IMR-90 (cell line): ENCODE measurements around the gene CD44. TPM values are rescaled to one million over a fixed set of nuclear protein-coding genes. Genes with fewer than 3 reads are reported as not detected.

Experiments
- ATAC-seq: fragments of 200-7000 bp; cut with Tn5 transposase; 2 replicates; pipeline ENCODE4 v1.9.1; 2020; ENCODE audit warnings: low read depth, mild to moderate bottlenecking, moderate library complexity
- BruUV-seq: library from RNA; stranded (reverse); fragments of 400-500 nt; replicated peaks from 2 replicates; lab custom pipeline; 2021; lab: Mats Ljungman, UMichigan
- CTCF ChIA-PET: fragments of 300-600 bp; formaldehyde crosslinking; extraction: SDS; loops from one replicate; lab custom pipeline; 2021; ENCODE audit warnings: antibody characterized with exemption; lab: Yijun Ruan, JAX
- POLR2A ChIA-PET: fragments of 300-600 bp; sonication (Branson Sonifier 250); formaldehyde crosslinking; loops from one replicate; lab custom pipeline; 2022; ENCODE audit warnings: antibody characterized with exemption; ENCODE audit not compliant: unreplicated experiment; lab: Charles Lee
- DNase-seq: peaks from one replicate; pipeline ENCODE4 v3.0.0; 2013
- H2AFZ ChIP-seq: replicated peaks from 2 replicates; pipeline ENCODE3; 2013; ENCODE audit warnings: low read length, mild to moderate bottlenecking; ENCODE audit not compliant: poor library complexity
- H2AK5ac ChIP-seq: 2 replicates; pipeline ENCODE4 v1.6.1; 2013; ENCODE audit warnings: low read depth, low read length, inconsistent platforms
- H2AK9ac ChIP-seq: replicated peaks from 2 replicates; pipeline ENCODE3; 2013; ENCODE audit warnings: mild to moderate bottlenecking, low read depth, low read length, moderate library complexity; ENCODE audit not compliant: poor library complexity
- H2BK120ac ChIP-seq: 2 replicates; pipeline ENCODE4 v1.6.1; 2013; ENCODE audit warnings: low read depth, low read length, inconsistent platforms
- H2BK15ac ChIP-seq: 3 replicates; pipeline ENCODE4 v1.6.1; 2013; ENCODE audit warnings: low read depth, low read length, inconsistent platforms
- H2BK20ac ChIP-seq: 2 replicates; pipeline ENCODE4 v1.6.1; 2013; ENCODE audit warnings: low read depth, mild to moderate bottlenecking, inconsistent platforms, low read length, moderate library complexity
- H2BK5ac ChIP-seq: 2 replicates; pipeline ENCODE4 v1.6.1; 2013; ENCODE audit warnings: mild to moderate bottlenecking, low read depth, low read length, inconsistent platforms; ENCODE audit not compliant: poor library complexity, severe bottlenecking
- H3K14ac ChIP-seq: replicated peaks from 2 replicates; pipeline ENCODE4 v1.6.1; 2013; ENCODE audit warnings: low read depth, low read length, inconsistent platforms
- H3K18ac ChIP-seq: 2 replicates; pipeline ENCODE4 v1.6.1; 2013; ENCODE audit warnings: low read depth, low read length, control low read depth
- H3K23ac ChIP-seq: 2 replicates; pipeline ENCODE4 v1.6.1; 2013; ENCODE audit warnings: low read depth, low read length, inconsistent platforms
- H3K27ac ChIP-seq: 2 replicates; pipeline ENCODE4 v1.5.1; 2013; ENCODE audit warnings: mild to moderate bottlenecking, control low read depth, low read length; ENCODE audit not compliant: insufficient read depth
- H3K27me3 ChIP-seq: 2 replicates; pipeline ENCODE4 v1.6.1; 2013; ENCODE audit warnings: low read length; ENCODE audit not compliant: control insufficient read depth, insufficient read depth
- H3K36me3 ChIP-seq: 2 replicates; pipeline ENCODE4 v1.6.1; 2013; ENCODE audit warnings: low read length, mixed read lengths; ENCODE audit not compliant: control insufficient read depth, insufficient read depth
- H3K4ac ChIP-seq: 2 replicates; pipeline ENCODE4 v1.6.1; 2013; ENCODE audit warnings: low read depth, low read length, inconsistent platforms
- H3K4me1 ChIP-seq: 2 replicates; pipeline ENCODE4 v1.6.1; 2013; ENCODE audit warnings: low read length, mixed read lengths; ENCODE audit not compliant: control insufficient read depth, insufficient read depth
- H3K4me2 ChIP-seq: 2 replicates; pipeline ENCODE4 v1.6.1; 2013; ENCODE audit warnings: low read depth, mild to moderate bottlenecking, control low read depth, low read length, moderate library complexity
- H3K4me3 ChIP-seq: 2 replicates; pipeline ENCODE4 v1.5.1; 2013; ENCODE audit warnings: low read depth, mild to moderate bottlenecking, control low read depth, low read length, moderate library complexity; ENCODE audit not compliant: insufficient read depth
- H3K56ac ChIP-seq: 2 replicates; pipeline ENCODE4 v1.6.1; 2013; ENCODE audit warnings: low read length, inconsistent platforms; ENCODE audit not compliant: insufficient read depth; ENCODE audit errors: extremely low read depth
- H3K79me1 ChIP-seq, 2 experiments: 2 replicates each; pipeline ENCODE4 v1.6.1; 2013; ENCODE audit warnings: low read length in 2 of 2, inconsistent platforms in 1 of 2, low read depth in 1 of 2
- H3K9ac ChIP-seq: 2 replicates; pipeline ENCODE4 v1.6.1; 2013; ENCODE audit warnings: low read depth, low read length, control low read depth
- H3K9me1 ChIP-seq: 2 replicates; pipeline ENCODE4 v1.6.1; 2013; ENCODE audit warnings: low read length, inconsistent platforms; ENCODE audit not compliant: insufficient read depth
- H3K9me3 ChIP-seq: 2 replicates; pipeline ENCODE4 v1.6.1; 2013; ENCODE audit warnings: low read length; ENCODE audit not compliant: control insufficient read depth, insufficient read depth
- H4K20me1 ChIP-seq: 2 replicates; pipeline ENCODE4 v1.6.1; 2013; ENCODE audit warnings: low read length, inconsistent platforms; ENCODE audit not compliant: insufficient read depth
- H4K5ac ChIP-seq: 2 replicates; pipeline ENCODE4 v1.6.1; 2013; ENCODE audit warnings: mild to moderate bottlenecking, low read depth, low read length, control low read depth
- H4K8ac ChIP-seq, 2 experiments: 2 replicates each; pipeline ENCODE4 v1.6.1; 2013; ENCODE audit warnings: low read depth in 2 of 2, low read length in 2 of 2, control low read depth in 1 of 2, inconsistent platforms in 1 of 2
- H4K91ac ChIP-seq: 2 replicates; pipeline ENCODE4 v1.6.1; 2013; ENCODE audit warnings: low read depth, low read length, inconsistent platforms; ENCODE audit not compliant: insufficient read depth
- CEBPB ChIP-seq: IDR thresholded peaks from 2 replicates; pipeline ENCODE4 v1.6.1; 2012; ENCODE audit warnings: low read depth, low read length, improper control_type of control experiment
- FOS ChIP-seq: fragments of 150-350 bp; IDR thresholded peaks from 2 replicates; pipeline ENCODE4 v1.6.1; 2016; ENCODE audit warnings: low read depth, low read length
- RAD21 ChIP-seq: IDR thresholded peaks from 2 replicates; pipeline ENCODE4 v1.6.1; 2012; ENCODE audit warnings: low read length, improper control_type of control experiment
- RCOR1 ChIP-seq: IDR thresholded peaks from 2 replicates; pipeline ENCODE4 v1.6.1; 2012; ENCODE audit warnings: mild to moderate bottlenecking, low read length, improper control_type of control experiment; ENCODE audit not compliant: insufficient replicate concordance
- USF2 ChIP-seq: fragments of 150-350 bp; IDR thresholded peaks from 2 replicates; pipeline ENCODE4 v1.6.1; 2017; ENCODE audit warnings: mild to moderate bottlenecking, antibody characterized with exemption, low read length, low read depth
- WGBS, 2 experiments: methylation state at CpG; one replicate each; pipeline versions ENCODE4 v1.1.5 to v1.1.7; 2013; ENCODE audit warnings: missing lambda C conversion rate in 2 of 2; ENCODE audit not compliant: insufficient read length in 1 of 2; ENCODE audit errors: extremely low coverage in 2 of 2; 5-methylcytosine and 5-hydroxymethylcytosine counted together
- dilution Hi-C: fragments of 300-500 bp; cut with HindIII; formaldehyde crosslinking; loops from one replicate; pipeline ENCODE4 v1.14.3; 2018; ENCODE audit warnings: low sequenced_read_pairs; ENCODE audit not compliant: unreplicated experiment
- in situ Hi-C: fragments of 300-500 bp; cut with MboI; formaldehyde crosslinking; loops from 3 replicates; pipeline ENCODE4 v1.14.3; 2019; ENCODE audit warnings: low sequenced_read_pairs, inconsistent platforms, mixed read lengths
- intact Hi-C: fragments of 100-400 bp; cut with micrococcal nuclease; formaldehyde crosslinking; loops from 2 replicates; pipeline ENCODE4 v1.10.0; 2022
- polyA plus RNA-seq, 3 experiments: library from polyadenylated mRNA; depleted of rRNA; stranded (reverse); fragments of >200 nt; gene quantifications; 2 replicates each; pipeline ENCODE4 v1.2.3, GENCODE V29; 2012; ENCODE audit warnings: low replicate concordance in 1 of 3
- total RNA-seq: library from RNA; depleted of rRNA; stranded (reverse); fragments of >200 nt; gene quantifications from 2 replicates; pipeline ENCODE4 v1.2.3, GENCODE V29; 2012

Gene CD44
- total and polyA plus RNA-seq, 2 of the 4 experiments (the other 2 are of a cell fraction) = 357 to 947 TPM

- CTCF ChIA-PET = no interaction called here
- H2BK15ac ChIP-seq = no peak overlapping the region
- peak overlapping the region; percentile 59 for H2BK5ac ChIP-seq
- H3K4me1 ChIP-seq = peaks cover 6% of the 10 kb centered on the region
- H2AFZ ChIP-seq = no peak overlapping the region
- peak overlapping the region; percentile 41; the same call in 1 of the 2 replicates for H3K23ac ChIP-seq
- H4K20me1 ChIP-seq = no peaks in the 10 kb centered on the region
- intact Hi-C loops (no loop called here), in situ Hi-C loops (no loop called here), dilution Hi-C loops (no loop called here)
- no peak overlapping the region for H3K4me3 ChIP-seq
- no peak overlapping the region for H3K27ac ChIP-seq
- peak overlapping the region in 1 of 2 experiments; percentile 37; a peak in 2 of 4 replicates for H4K8ac ChIP-seq
- POLR2A ChIA-PET = no interaction called here
- H3K56ac ChIP-seq = 0 out of 2 replicates have a peak overlapping the region, but pooled peaks have one; percentile 27
- H2BK120ac ChIP-seq = peak overlapping the region; percentile 66
- H3K9me3 ChIP-seq = no peaks in the 10 kb centered on the region
- no TSS peak for BruUV-seq
- ATAC-seq (peak; percentile 82), DNase-seq (peak; percentile 91)
- H3K9ac ChIP-seq = no peak overlapping the region
- peak overlapping the region; percentile 68; the same call in 1 of the 2 replicates for H3K18ac ChIP-seq
- H3K9me1 ChIP-seq = peaks cover 6% of the 10 kb centered on the region; the same call in 1 of the 2 replicates
- peak overlapping the region; percentile 41; the same call in 1 of the 2 replicates for H3K4ac ChIP-seq
- peaks cover 0 to 3% of the 10 kb centered on the region in 2 experiments; a peak in 2 of 4 replicates for H3K79me1 ChIP-seq
- no CpG with 5 or more reads among the region's 2 CpGs for WGBS, 2 experiments
- H2AK5ac ChIP-seq = 0 out of 2 replicates have a peak overlapping the region, but pooled peaks have one; percentile 18
- no peak overlapping the region for H2AK9ac ChIP-seq
- no peaks in the 10 kb centered on the region for H3K36me3 ChIP-seq
- TF ChIP-seq RAD21 (peak; percentile 5; the same call in 1 of the 2 replicates), FOS (peak; percentile 78), CEBPB (no peak), RCOR1 (no peak), USF2 (no peak)
- H3K27me3 ChIP-seq = no peaks in the 10 kb centered on the region
- no peak overlapping the region for H4K5ac ChIP-seq
- H3K14ac ChIP-seq = peak overlapping the region; percentile 34; the same call in 1 of the 2 replicates
- H4K91ac ChIP-seq = peak overlapping the region; percentile 37; the same call in 1 of the 2 replicates
- H3K4me2 ChIP-seq = peak overlapping the region; percentile 65; the same call in 1 of the 2 replicates
- peak overlapping the region; percentile 13; the same call in 1 of the 2 replicates for H2BK20ac ChIP-seq
These were observed 128.5 kb downstream of the CD44 start for GRCh38 chr11:35267504-35267903.
